ENCODE data around the gene FZD8. TPM values are rescaled to one million over a fixed set of nuclear protein-coding genes. Genes with fewer than 3 reads are reported as not detected.
"Not testable (repeated sequence)": the region's sequence is repeated elsewhere in the genome, so short reads cannot be mapped to it uniquely, and the experiment has no call there.

FZD8 gene, protein sequence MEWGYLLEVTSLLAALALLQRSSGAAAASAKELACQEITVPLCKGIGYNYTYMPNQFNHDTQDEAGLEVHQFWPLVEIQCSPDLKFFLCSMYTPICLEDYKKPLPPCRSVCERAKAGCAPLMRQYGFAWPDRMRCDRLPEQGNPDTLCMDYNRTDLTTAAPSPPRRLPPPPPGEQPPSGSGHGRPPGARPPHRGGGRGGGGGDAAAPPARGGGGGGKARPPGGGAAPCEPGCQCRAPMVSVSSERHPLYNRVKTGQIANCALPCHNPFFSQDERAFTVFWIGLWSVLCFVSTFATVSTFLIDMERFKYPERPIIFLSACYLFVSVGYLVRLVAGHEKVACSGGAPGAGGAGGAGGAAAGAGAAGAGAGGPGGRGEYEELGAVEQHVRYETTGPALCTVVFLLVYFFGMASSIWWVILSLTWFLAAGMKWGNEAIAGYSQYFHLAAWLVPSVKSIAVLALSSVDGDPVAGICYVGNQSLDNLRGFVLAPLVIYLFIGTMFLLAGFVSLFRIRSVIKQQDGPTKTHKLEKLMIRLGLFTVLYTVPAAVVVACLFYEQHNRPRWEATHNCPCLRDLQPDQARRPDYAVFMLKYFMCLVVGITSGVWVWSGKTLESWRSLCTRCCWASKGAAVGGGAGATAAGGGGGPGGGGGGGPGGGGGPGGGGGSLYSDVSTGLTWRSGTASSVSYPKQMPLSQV
- total RNA-seq, result 41.5 and 58.4 TPM in 2 replicates
- 7.6 and 9.9 TPM in 2 replicates for polyA plus RNA-seq

DNA sequence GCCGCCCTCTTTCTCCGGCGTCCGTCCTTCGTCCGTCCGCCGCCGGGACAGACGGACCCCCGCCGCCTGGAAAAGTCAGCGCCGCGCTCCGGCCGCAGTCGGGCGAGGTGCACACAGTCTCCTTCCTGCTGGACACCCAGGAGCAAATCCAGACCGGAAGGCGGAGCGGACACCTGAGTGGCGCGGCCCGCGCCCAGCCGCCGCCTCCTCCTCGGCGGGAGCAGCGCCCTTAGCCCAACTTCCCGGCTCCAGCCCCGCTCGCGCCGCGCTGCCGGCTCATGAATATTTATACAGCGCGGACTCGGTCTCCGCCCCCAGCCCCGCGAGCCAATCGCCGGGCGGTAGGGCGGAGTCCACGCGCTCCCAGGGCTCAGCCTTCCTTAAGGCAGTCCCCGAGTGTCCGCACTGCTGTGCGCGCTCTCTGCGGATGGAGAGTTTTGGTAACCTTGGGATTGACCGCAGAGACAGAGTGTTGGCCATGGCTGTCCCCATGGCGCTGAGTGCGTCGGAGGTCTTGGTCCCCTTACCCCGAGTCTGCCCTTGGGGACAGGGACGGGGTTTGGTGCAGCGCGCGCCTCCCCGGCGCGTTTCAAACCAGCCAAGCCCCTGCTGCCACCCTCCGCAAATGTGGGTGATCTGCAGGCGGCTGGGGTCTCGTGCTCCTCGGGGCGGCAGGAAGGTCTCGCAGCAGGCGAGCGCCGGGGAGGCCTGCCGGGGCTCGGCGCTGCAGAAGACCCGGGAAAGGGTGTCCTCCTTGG is at the start of gene FZD8:
TSS of gene FZD8 (minus strand) at position 262 of the 758 bp plus-strand sequence. CDS start 867 bp downstream, outside the sequence.
- Histone ChIP-seq H3K4me3 (peak within 1 kb of the TSS; percentile 93), H3K27me3 (peaks cover 10% of the 10 kb centered on the region), H3K9me3 (ENCODE audit: low read depth) (no peaks in the 10 kb centered on the region), H3K27ac (peak within 1 kb of the TSS; percentile 90), H3K4me1 (ENCODE audit: low read depth) (peaks cover 17% of the 10 kb centered on the region), H3K36me3 (no peaks in the 10 kb centered on the region)
- DNase-seq (ENCODE audit: low read depth in 1 of 2, low spot score in 1 of 2), result peak; percentile 95 to 98
- TF ChIP-seq, protein P1, sequence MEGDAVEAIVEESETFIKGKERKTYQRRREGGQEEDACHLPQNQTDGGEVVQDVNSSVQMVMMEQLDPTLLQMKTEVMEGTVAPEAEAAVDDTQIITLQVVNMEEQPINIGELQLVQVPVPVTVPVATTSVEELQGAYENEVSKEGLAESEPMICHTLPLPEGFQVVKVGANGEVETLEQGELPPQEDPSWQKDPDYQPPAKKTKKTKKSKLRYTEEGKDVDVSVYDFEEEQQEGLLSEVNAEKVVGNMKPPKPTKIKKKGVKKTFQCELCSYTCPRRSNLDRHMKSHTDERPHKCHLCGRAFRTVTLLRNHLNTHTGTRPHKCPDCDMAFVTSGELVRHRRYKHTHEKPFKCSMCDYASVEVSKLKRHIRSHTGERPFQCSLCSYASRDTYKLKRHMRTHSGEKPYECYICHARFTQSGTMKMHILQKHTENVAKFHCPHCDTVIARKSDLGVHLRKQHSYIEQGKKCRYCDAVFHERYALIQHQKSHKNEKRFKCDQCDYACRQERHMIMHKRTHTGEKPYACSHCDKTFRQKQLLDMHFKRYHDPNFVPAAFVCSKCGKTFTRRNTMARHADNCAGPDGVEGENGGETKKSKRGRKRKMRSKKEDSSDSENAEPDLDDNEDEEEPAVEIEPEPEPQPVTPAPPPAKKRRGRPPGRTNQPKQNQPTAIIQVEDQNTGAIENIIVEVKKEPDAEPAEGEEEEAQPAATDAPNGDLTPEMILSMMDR (IDR thresholded peaks at IDR 0.05; ENCODE audit: low read depth, low read length), result peak; percentile 14

DNA sequence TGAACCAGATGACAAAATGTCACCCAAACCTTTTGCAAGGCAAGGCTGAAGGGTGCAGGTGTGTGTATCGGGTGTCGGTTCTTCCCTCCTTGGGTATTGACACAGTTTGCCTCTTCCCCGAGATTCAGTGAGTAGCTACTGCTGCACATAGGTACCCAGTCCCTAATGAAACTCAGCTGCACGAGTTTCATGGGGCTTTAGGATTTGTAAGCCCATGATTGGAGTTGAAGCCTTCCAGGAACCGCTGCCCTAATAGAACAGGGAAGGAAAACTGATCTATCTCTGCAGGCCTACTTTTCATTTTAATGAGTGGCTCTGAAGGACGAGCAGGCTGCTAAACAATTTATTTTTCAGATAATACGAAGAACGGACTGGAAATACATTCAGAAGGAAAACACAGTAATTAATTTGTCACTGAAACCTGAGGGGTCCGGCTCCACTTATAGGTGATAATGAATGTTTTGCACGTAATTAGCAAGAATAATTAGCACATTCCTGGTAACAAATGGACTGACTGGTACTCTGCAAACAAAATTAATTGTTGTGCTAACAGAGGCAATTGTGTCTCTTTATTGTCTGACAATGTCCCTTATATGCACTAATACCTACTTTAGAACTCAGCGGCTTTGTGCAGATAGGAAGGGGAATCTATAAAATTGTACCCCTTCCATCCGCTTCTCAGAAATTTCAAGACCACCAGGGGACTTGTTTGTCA is 49.6 kb upstream of the FZD8 start:
- H3K4me3 ChIP-seq, result no peak overlapping the region
- H3K36me3 ChIP-seq, result no peaks in the 10 kb centered on the region
- peaks cover 5% of the 10 kb centered on the region for H3K4me1 ChIP-seq (ENCODE audit: low read depth)
- TF ChIP-seq, protein P1 (IDR thresholded peaks at IDR 0.05; ENCODE audit: low read depth, low read length), result no peak
- H3K9me3 ChIP-seq (ENCODE audit: low read depth), result no peaks in the 10 kb centered on the region
- peaks cover 32% of the 10 kb centered on the region for H3K27me3 ChIP-seq
- no peak overlapping the region for H3K27ac ChIP-seq
- DNase-seq (ENCODE audit: low read depth in 1 of 2, low spot score in 1 of 2), result no peak

DNA sequence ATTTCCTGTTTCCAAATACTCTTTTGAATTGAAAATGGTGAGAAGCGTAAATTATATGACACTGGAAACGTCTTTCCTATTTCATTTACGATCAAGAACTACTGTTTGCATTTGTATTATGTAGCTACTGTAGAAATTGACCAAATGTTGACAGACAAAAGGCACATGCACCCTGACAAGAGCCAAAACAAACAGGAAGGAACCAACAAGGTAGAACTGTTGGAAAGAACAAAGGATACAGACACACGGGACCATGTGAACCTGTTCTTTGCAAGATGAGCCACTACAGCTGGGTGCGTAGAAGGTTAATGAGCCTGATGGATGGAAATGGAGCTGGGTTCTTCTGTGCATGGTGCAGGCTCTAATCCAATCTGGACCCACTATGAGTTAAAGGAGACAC is 48.4 kb upstream of the FZD8 start:
- DNase-seq (ENCODE audit: low read depth in 1 of 2, low spot score in 1 of 2), result no peak
- H3K4me3 ChIP-seq, result no peak overlapping the region
- no peaks in the 10 kb centered on the region for H3K4me1 ChIP-seq (ENCODE audit: low read depth)
- peaks cover 32% of the 10 kb centered on the region for H3K27me3 ChIP-seq
- H3K36me3 ChIP-seq, result no peaks in the 10 kb centered on the region
- no peak overlapping the region for H3K27ac ChIP-seq
- TF ChIP-seq, protein P1 (IDR thresholded peaks at IDR 0.05; ENCODE audit: low read depth, low read length), result no peak
- no peaks in the 10 kb centered on the region for H3K9me3 ChIP-seq (ENCODE audit: low read depth)

DNA sequence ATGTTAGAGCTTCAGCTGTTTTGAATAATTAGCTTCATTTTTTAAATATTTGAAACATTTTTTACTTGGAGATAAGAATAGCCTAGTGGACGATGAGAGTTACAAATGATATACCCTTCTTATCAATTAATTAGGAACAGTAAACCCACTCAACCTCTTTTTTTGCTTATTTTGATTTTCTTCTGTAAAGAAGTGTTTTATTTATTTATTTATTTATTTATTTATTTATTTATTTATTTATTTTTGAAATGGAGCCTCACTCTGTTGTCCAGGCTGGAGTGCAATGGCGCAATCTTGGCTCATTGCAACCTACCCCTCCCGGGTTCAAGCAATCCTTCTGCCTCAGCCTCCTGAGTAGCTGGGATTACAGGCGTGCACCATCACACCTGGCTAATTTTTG is 43.8 kb upstream of the FZD8 start:
- not testable (repeated sequence) for H3K27me3 ChIP-seq; H3K27ac ChIP-seq; H3K36me3 ChIP-seq; DNase-seq (ENCODE audit: low read depth in 1 of 2, low spot score in 1 of 2); H3K4me1 ChIP-seq (ENCODE audit: low read depth); H3K9me3 ChIP-seq (ENCODE audit: low read depth); H3K4me3 ChIP-seq

DNA sequence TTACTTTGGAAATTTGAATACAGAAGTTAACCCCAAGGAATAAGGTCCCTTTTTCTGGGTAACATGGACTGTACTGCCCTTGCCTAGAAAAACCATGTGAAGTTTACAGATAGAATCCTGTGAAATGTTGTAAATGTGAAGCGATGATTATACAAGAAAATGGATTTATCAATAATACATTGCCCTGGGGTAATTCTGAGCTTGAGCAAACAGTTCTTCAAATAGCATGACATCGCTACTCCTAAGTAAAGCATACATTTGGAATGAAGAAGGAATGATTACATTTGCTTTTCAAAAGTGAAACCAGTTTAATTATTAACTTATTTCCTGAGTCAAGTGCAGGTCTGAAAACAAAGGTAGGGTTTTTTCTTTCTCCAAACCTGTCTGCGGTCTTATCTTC is 43.3 kb upstream of the FZD8 start:
- Histone ChIP-seq H3K4me3 (no peak overlapping the region), H3K27ac (no peak overlapping the region), H3K9me3 (ENCODE audit: low read depth) (no peaks in the 10 kb centered on the region), H3K36me3 (no peaks in the 10 kb centered on the region), H3K27me3 (peaks cover 5% of the 10 kb centered on the region), H3K4me1 (ENCODE audit: low read depth) (no peaks in the 10 kb centered on the region)
- TF ChIP-seq, protein P1 (IDR thresholded peaks at IDR 0.05; ENCODE audit: low read depth, low read length), result no peak
- DNase-seq (ENCODE audit: low read depth in 1 of 2, low spot score in 1 of 2), result no peak
